Pulmonary artery endothelial cell (primary cell): ENCODE results near the gene LY6G6C. TPM values are rescaled to one million over a fixed set of nuclear protein-coding genes. Genes with fewer than 3 reads are reported as not detected.

Source experiments
- DNase-seq: peaks from one replicate; pipeline ENCODE4 v3.0.0-alpha.2; 2011; ENCODE audit warnings: low read depth, low spot score
- total RNA-seq: library from RNA; depleted of rRNA; stranded (reverse); fragments of >200 nt; gene quantifications from 2 replicates; pipeline ENCODE4 v1.2.3, GENCODE V29; 2014

The LY6G6C gene
- total RNA-seq, 1 donor from 2014 or later = not detected

- DNase-seq = no peak
These were observed 20.3 kb upstream of the LY6G6C start for GRCh38 chr6:31741815-31742214.

- DNase-seq = no peak
These were observed 19.1 kb upstream of the LY6G6C start for GRCh38 chr6:31740397-31741223.

- peak; percentile 97 for DNase-seq
These were observed 18.3 kb upstream of the LY6G6C start, which contains the start of gene MSH5 for GRCh38 chr6:31739639-31740396. MSH5 (plus strand) TSS chr6:31740005; CDS start chr6:31740467, 462 bp downstream.

GRCh38 chr6:31737991-31738979 is 16.7 kb upstream of the LY6G6C start:
- DNase-seq = peak; percentile 84

GRCh38 chr6:31737315-31737990 is 15.9 kb upstream of the LY6G6C start:
- DNase-seq = no peak

- DNase-seq = no peak
These were observed 15.3 kb upstream of the LY6G6C start for GRCh38 chr6:31736768-31737314.

GRCh38 chr6:31736021-31736767 is 14.6 kb upstream of the LY6G6C start, which contains the start of gene CLIC1:
CLIC1 (minus strand) TSS chr6:31736530; CDS start chr6:31736300, 230 bp downstream.
- no peak for DNase-seq

GRCh38 chr6:31734821-31735406 is 13.4 kb upstream of the LY6G6C start:
- no peak for DNase-seq

- no peak for DNase-seq
These were observed 12.8 kb upstream of the LY6G6C start for GRCh38 chr6:31734247-31734820.

- no peak for DNase-seq
These were observed 12.2 kb upstream of the LY6G6C start for GRCh38 chr6:31733734-31734133.

- DNase-seq = no peak
These were observed 10.5 kb upstream of the LY6G6C start for GRCh38 chr6:31732029-31732428.

GRCh38 chr6:31730631-31731086 is 9.1 kb upstream of the LY6G6C start:
- no peak for DNase-seq

- DNase-seq = peak; percentile 80
These were observed 8.6 kb upstream of the LY6G6C start for GRCh38 chr6:31729979-31730630.

GRCh38 chr6:31729515-31729978 is 8.0 kb upstream of the LY6G6C start:
- peak; percentile 60 for DNase-seq

GRCh38 chr6:31728767-31729514 is 7.4 kb upstream of the LY6G6C start, which contains the start of gene DDAH2:
DDAH2 (minus strand) TSS chr6:31729299; CDS start chr6:31729161, 138 bp downstream.
- no peak for DNase-seq

GRCh38 chr6:31727717-31728671 is 6.4 kb upstream of the LY6G6C start:
- DNase-seq = no peak
